NB4 (cell line): Measurements from ENCODE around the gene DPP10.

Experiments used
- CTCF ChIP-seq: IDR thresholded peaks from one replicate; pipeline ENCODE4 v1.5.1; 2012; ENCODE audit warnings: low read depth, low read length
- MAX ChIP-seq: IDR thresholded peaks from 2 replicates; pipeline ENCODE4 v1.6.1; 2011; ENCODE audit warnings: low read depth, low read length

- TF ChIP-seq CTCF (no peak), MAX (no peak)
Measured at GRCh38 chr2:114518738-114519137, 76.3 kb downstream of the DPP10 start.
